Measurements from ENCODE around the gene ORC4. TPM values are rescaled to one million over a fixed set of nuclear protein-coding genes. Genes with fewer than 3 reads are reported as not detected.

ORC4 gene
- total RNA-seq, 4 donors from 2014 or later = 20.2 to 36.8 (median 26.1) TPM

- H3K4me3 ChIP-seq = no peak overlapping the region
- intact Hi-C loops (cut with DNase I) = no loop called here
These were observed 32.1 kb upstream of the ORC4 start for GRCh38 chr2:148052687-148053086.

GRCh38 chr2:148049284-148049683, 28.7 kb upstream of the ORC4 start:
- Histone ChIP-seq H3K4me3 (no peak overlapping the region), H3K27me3 (no peaks in the 10 kb centered on the region), H3K27ac (replicated peaks in 1 of 4) (no peak overlapping the region), H3K4me1 (peaks cover 0 to 8% (median 0%) of the 10 kb centered on the region in 4 donors), H3K9me3 (no peaks in the 10 kb centered on the region), H3K36me3 (peaks cover 0 to 6% (median 2%) of the 10 kb centered on the region in 4 donors)
- no peak for DNase-seq (ENCODE audit: extremely low spot score)
- TF ChIP-seq CTCF (IDR thresholded peaks at IDR 0.05) (no peak), EP300 (IDR thresholded peaks at IDR 0.05) (no peak), POLR2AphosphoS5 (IDR thresholded peaks at IDR 0.05) (no peak), POLR2A (IDR thresholded peaks at IDR 0.05; ENCODE audit: low read depth) (no peak)
- intact Hi-C loops (cut with DNase I) = no loop called here

More at GRCh38 chr2:148052687-148053086, 32.1 kb upstream of the ORC4 start:
- DNase-seq (ENCODE audit: extremely low spot score) = no peak
- Histone ChIP-seq H3K9me3 (no peaks in the 10 kb centered on the region), H3K27me3 (no peaks in the 10 kb centered on the region), H3K4me1 (peaks cover 0 to 8% (median 0%) of the 10 kb centered on the region in 4 donors), H3K27ac (replicated peaks in 1 of 4) (no peak overlapping the region), H3K36me3 (peaks cover 0 to 8% (median 4%) of the 10 kb centered on the region in 4 donors)
- TF ChIP-seq CTCF (IDR thresholded peaks at IDR 0.05) = no peak
- TF ChIP-seq POLR2AphosphoS5 (IDR thresholded peaks at IDR 0.05) = no peak
- TF ChIP-seq EP300 (IDR thresholded peaks at IDR 0.05) = no peak
- no peak for TF ChIP-seq POLR2A (IDR thresholded peaks at IDR 0.05; ENCODE audit: low read depth)
- WGBS = 95% methylated on average over 3 of the region's 3 CpGs

- DNase-seq (ENCODE audit: extremely low spot score) = no peak
- H3K4me3 ChIP-seq = no peak overlapping the region
- no peaks in the 10 kb centered on the region for H3K9me3 ChIP-seq
- H3K36me3 ChIP-seq = no peaks in the 10 kb centered on the region
- intact Hi-C loops (cut with DNase I) = no loop called here
- TF ChIP-seq CTCF (IDR thresholded peaks at IDR 0.05) = no peak
- TF ChIP-seq POLR2AphosphoS5 (IDR thresholded peaks at IDR 0.05) = no peak
- TF ChIP-seq POLR2A (IDR thresholded peaks at IDR 0.05; ENCODE audit: low read depth) = no peak
- WGBS = 90% methylated on average over 1 of the region's 1 CpG
- H3K4me1 ChIP-seq = peaks cover 0 to 8% (median 0%) of the 10 kb centered on the region in 4 donors
- H3K27me3 ChIP-seq = no peaks in the 10 kb centered on the region
- H3K27ac ChIP-seq (replicated peaks in 1 of 4) = no peak overlapping the region
These were observed 28.1 kb upstream of the ORC4 start for GRCh38 chr2:148048475-148049221.

GRCh38 chr2:148046802-148047201, 26.3 kb upstream of the ORC4 start:
- peaks cover 0 to 8% (median 0%) of the 10 kb centered on the region in 4 donors for H3K4me1 ChIP-seq
- H3K4me3 ChIP-seq = no peak overlapping the region
- no peaks in the 10 kb centered on the region for H3K36me3 ChIP-seq
- WGBS = 94% methylated on average over 1 of the region's 1 CpG
- intact Hi-C loops (cut with DNase I) = no loop called here
- H3K27ac ChIP-seq (replicated peaks in 1 of 4) = no peak overlapping the region
- no peak for TF ChIP-seq POLR2AphosphoS5 (IDR thresholded peaks at IDR 0.05)
- no peak for TF ChIP-seq POLR2A (IDR thresholded peaks at IDR 0.05; ENCODE audit: low read depth)
- DNase-seq (ENCODE audit: extremely low spot score) = no peak
- H3K9me3 ChIP-seq = no peaks in the 10 kb centered on the region
- no peaks in the 10 kb centered on the region for H3K27me3 ChIP-seq

- Histone ChIP-seq H3K36me3 (peaks cover 0 to 9% (median 0%) of the 10 kb centered on the region in 4 donors), H3K4me3 (no peak overlapping the region), H3K27me3 (no peaks in the 10 kb centered on the region), H3K27ac (replicated peaks in 1 of 4) (no peak overlapping the region), H3K4me1 (no peaks in the 10 kb centered on the region), H3K9me3 (no peaks in the 10 kb centered on the region)
- 72% methylated on average over 2 of the region's 2 CpGs for WGBS
- no peak for DNase-seq (ENCODE audit: extremely low spot score)
- TF ChIP-seq CTCF (IDR thresholded peaks at IDR 0.05) (no peak), POLR2AphosphoS5 (IDR thresholded peaks at IDR 0.05) (no peak), EP300 (IDR thresholded peaks at IDR 0.05) (no peak), POLR2A (IDR thresholded peaks at IDR 0.05; ENCODE audit: low read depth) (no peak)
- intact Hi-C loops (cut with DNase I) = no loop called here
These were observed 23.8 kb upstream of the ORC4 start for GRCh38 chr2:148044322-148044721.
